Measurements from ENCODE around the gene TTLL3. TPM values are rescaled to one million over a fixed set of nuclear protein-coding genes. Genes with fewer than 3 reads are reported as not detected.
"Not testable (repeated sequence)": the region's sequence is repeated elsewhere in the genome, so short reads cannot be mapped to it uniquely, and the experiment has no call there.

TTLL3 gene
- total RNA-seq, 1 donor from 2014 or later: 42.2 TPM

- Mint-ChIP-seq H3K4me3 (peak within 1 kb of the TSS; percentile 97), H3K36me3 (peaks cover 12% of the 10 kb centered on the region), H3K27ac (peak within 1 kb of the TSS; percentile 90), H3K9me3 (no peaks in the 10 kb centered on the region), H3K27me3 (no peaks in the 10 kb centered on the region), H3K4me1 (ENCODE audit: unreplicated experiment) (peaks cover 4% of the 10 kb centered on the region)
- TF ChIP-seq CTCF (conservative IDR thresholded peaks at IDR 0.05): no peak
- peak; percentile 99 for DNase-seq (ENCODE audit: extremely low spot score, unreplicated experiment)
Observed at GRCh38 chr3:9843715-9844438, 33.8 kb downstream of the TTLL3 start, which contains the start of gene RPUSD3. RPUSD3 (minus strand) TSS chr3:9844008; CDS start chr3:9843990, 18 bp downstream.

GRCh38 chr3:9846231-9846630, 36.2 kb downstream of the TTLL3 start:
- no peak overlapping the region for H3K27ac Mint-ChIP-seq
- DNase-seq (ENCODE audit: extremely low spot score, unreplicated experiment): no peak
- H3K4me3 Mint-ChIP-seq: no peak overlapping the region
- H3K9me3 Mint-ChIP-seq: no peaks in the 10 kb centered on the region
- peaks cover 4% of the 10 kb centered on the region for H3K4me1 Mint-ChIP-seq (ENCODE audit: unreplicated experiment)
- H3K27me3 Mint-ChIP-seq: no peaks in the 10 kb centered on the region
- no peak for TF ChIP-seq CTCF (conservative IDR thresholded peaks at IDR 0.05)
- peaks cover 10% of the 10 kb centered on the region for H3K36me3 Mint-ChIP-seq

GRCh38 chr3:9846931-9847488, 36.9 kb downstream of the TTLL3 start:
- Mint-ChIP-seq H3K9me3 (no peaks in the 10 kb centered on the region), H3K36me3 (peaks cover 6% of the 10 kb centered on the region), H3K27me3 (peaks cover 5% of the 10 kb centered on the region), H3K4me3 (no peak overlapping the region), H3K27ac (no peak overlapping the region), H3K4me1 (ENCODE audit: unreplicated experiment) (peaks cover 4% of the 10 kb centered on the region)
- no peak for TF ChIP-seq CTCF (conservative IDR thresholded peaks at IDR 0.05)
- DNase-seq (ENCODE audit: extremely low spot score, unreplicated experiment): no peak

- H3K27me3 Mint-ChIP-seq; DNase-seq (ENCODE audit: extremely low spot score, unreplicated experiment); H3K36me3 Mint-ChIP-seq; H3K9me3 Mint-ChIP-seq; H3K4me1 Mint-ChIP-seq (ENCODE audit: unreplicated experiment): not testable (repeated sequence)
- peak overlapping the region; percentile 89 for H3K27ac Mint-ChIP-seq
- peak overlapping the region; percentile 61 for H3K4me3 Mint-ChIP-seq
Observed at GRCh38 chr3:9847870-9848269, 37.8 kb downstream of the TTLL3 start.

- not testable (repeated sequence) for DNase-seq (ENCODE audit: extremely low spot score, unreplicated experiment); H3K4me3 Mint-ChIP-seq; H3K9me3 Mint-ChIP-seq; H3K4me1 Mint-ChIP-seq (ENCODE audit: unreplicated experiment); H3K36me3 Mint-ChIP-seq
- Mint-ChIP-seq H3K27ac (peak overlapping the region; percentile 89), H3K27me3 (peaks cover 13% of the 10 kb centered on the region)
- TF ChIP-seq CTCF (conservative IDR thresholded peaks at IDR 0.05): peak; percentile 78
Observed at GRCh38 chr3:9848860-9849259, 38.8 kb downstream of the TTLL3 start.

- not testable (repeated sequence) for H3K9me3 Mint-ChIP-seq; H3K27ac Mint-ChIP-seq; H3K4me3 Mint-ChIP-seq; DNase-seq (ENCODE audit: extremely low spot score, unreplicated experiment); H3K36me3 Mint-ChIP-seq; H3K4me1 Mint-ChIP-seq (ENCODE audit: unreplicated experiment)
- H3K27me3 Mint-ChIP-seq: peaks cover 13% of the 10 kb centered on the region
Observed at GRCh38 chr3:9851383-9851782, 41.3 kb downstream of the TTLL3 start.

GRCh38 chr3:9851926-9852325, 41.9 kb downstream of the TTLL3 start:
- H3K36me3 Mint-ChIP-seq; H3K9me3 Mint-ChIP-seq; H3K4me1 Mint-ChIP-seq (ENCODE audit: unreplicated experiment); H3K4me3 Mint-ChIP-seq; H3K27ac Mint-ChIP-seq; DNase-seq (ENCODE audit: extremely low spot score, unreplicated experiment): not testable (repeated sequence)
- H3K27me3 Mint-ChIP-seq: peaks cover 13% of the 10 kb centered on the region
